ENCODE results near the gene GDPGP1. TPM values are rescaled to one million over a fixed set of nuclear protein-coding genes. Genes with fewer than 3 reads are reported as not detected.
A peak's percentile ranks its signal among the peaks of the same experiment; 100 is the strongest.

The GDPGP1 gene
- total and polyA plus RNA-seq, 9 of the 15 experiments (the other 6 are each of a cell fraction or from before 2014, with no cell fraction given): 0.78 to 6.1 (median 2.8) TPM

DNA sequence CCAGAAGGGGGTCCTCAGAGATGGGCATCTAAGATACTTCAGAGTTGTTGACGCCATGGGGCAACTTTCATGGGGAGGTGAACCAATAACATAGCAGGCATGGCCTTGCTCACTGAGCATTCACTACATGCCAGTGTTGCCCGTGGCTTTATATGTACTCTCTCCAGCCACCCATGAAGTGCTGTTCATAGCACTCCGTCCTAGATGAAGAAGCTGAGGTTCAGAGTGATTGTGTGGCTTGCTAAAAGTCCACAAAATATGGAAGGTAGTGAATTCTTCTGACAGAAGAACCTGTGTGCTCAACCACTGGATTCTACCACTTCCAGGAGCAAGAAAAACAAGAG is 42.7 kb upstream of the GDPGP1 start (continued):
- TF ChIP-seq, protein P1, sequence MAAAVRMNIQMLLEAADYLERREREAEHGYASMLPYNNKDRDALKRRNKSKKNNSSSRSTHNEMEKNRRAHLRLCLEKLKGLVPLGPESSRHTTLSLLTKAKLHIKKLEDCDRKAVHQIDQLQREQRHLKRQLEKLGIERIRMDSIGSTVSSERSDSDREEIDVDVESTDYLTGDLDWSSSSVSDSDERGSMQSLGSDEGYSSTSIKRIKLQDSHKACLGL (CRISPR knock-in tag; IDR thresholded peaks at IDR 0.05; ENCODE audit: borderline replicate concordance, poor library complexity, severe bottlenecking): no peak
- TF ChIP-seq NR3C1 (CRISPR knock-in tag; IDR thresholded peaks at IDR 0.05) (no peak), NFIX (CRISPR knock-in tag; IDR thresholded peaks at IDR 0.05; ENCODE audit: low read depth) (no peak), ZNF232 (CRISPR knock-in tag; IDR thresholded peaks at IDR 0.05) (no peak), MECOM (CRISPR knock-in tag; IDR thresholded peaks at IDR 0.05) (no peak), ZNF175 (CRISPR knock-in tag; IDR thresholded peaks at IDR 0.05; ENCODE audit: low read depth) (no peak), CBFA2T2 (conservative IDR thresholded peaks at IDR 0.05) (no peak)

DNA sequence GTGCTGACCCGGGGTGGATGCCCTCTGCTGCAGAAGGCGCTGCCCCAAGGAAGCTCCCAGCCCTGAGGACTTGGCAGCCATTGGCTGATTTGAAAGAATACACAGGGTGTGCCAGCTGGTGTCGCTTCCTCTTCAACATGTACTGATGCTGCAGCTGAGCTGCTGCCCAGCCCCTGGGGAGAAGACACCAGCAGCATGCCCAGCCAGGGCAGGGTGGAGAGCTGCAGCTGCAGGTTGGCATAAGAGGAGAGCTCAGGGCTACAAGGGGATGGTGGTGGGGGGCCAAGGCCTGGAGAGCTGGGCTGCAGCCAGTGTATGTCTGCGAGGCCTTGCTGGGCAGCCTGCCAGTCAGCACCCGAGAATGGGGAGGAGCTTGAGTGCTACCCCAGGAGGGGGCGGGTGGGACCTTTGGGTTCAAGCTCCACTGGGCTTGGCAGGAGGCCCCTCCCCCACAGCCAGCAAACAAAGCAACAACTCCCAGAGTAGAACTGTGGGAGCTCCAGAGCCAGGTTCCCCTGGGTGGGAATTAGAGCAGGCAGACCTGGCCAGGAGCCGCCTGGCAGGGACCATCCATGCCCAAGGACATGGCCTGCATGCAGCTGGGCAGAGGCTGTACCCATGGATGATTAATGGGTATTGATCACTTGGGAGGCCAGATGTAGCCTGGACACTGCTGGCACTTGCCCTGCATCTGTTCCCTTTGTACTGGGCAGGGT is 42.1 kb upstream of the GDPGP1 start:
- in situ Hi-C loops (cut with MboI) (no loop called here), intact Hi-C loops (cut with micrococcal nuclease) (no loop called here)
- H3K9ac ChIP-seq (ENCODE audit: insufficient read depth in 1 of 2, low read depth in 2 of 2, low read length in 2 of 2): peak overlapping the region in 1 of 2 experiments; percentile 86; a peak in 2 of 4 replicates
- no peak overlapping the region for H2AFZ ChIP-seq (ENCODE audit: low read depth, low read length)
- H3K27me3 ChIP-seq (ENCODE audit: control insufficient read depth in 2 of 2, insufficient read depth in 2 of 2, low read length in 2 of 2): no peaks in the 10 kb centered on the region
- peak; percentile 50 to 80 (median 70) for DNase-seq (ENCODE audit: extremely low read depth in 1 of 4, low spot score in 3 of 4)
- peaks cover 41% of the 10 kb centered on the region; the same call in 2 of the 3 replicates for H3K36me3 ChIP-seq (ENCODE audit: control insufficient read depth, insufficient read depth, low read length)
- H4K20me1 ChIP-seq (replicated peaks; ENCODE audit: control insufficient read depth, insufficient read depth, low read length): 0 out of 2 replicates have a peak, but pooled peaks cover 4% of the 10 kb centered on the region
- TF ChIP-seq PML (IDR thresholded peaks at IDR 0.05; ENCODE audit: low read length) (no peak), NFIC (IDR thresholded peaks at IDR 0.05) (peak; percentile 68), HNRNPL (IDR thresholded peaks at IDR 0.05; ENCODE audit: low read depth, low read length) (no peak), POLR2G (IDR thresholded peaks at IDR 0.05; ENCODE audit: low read depth, low read length) (peak; percentile 37; the same call in 1 of the 2 replicates), EGR1 (conservative IDR thresholded peaks at IDR 0.05) (0 out of 2 replicates have a peak, but pooled peaks have one; percentile 25)
- TF ChIP-seq, protein P2, sequence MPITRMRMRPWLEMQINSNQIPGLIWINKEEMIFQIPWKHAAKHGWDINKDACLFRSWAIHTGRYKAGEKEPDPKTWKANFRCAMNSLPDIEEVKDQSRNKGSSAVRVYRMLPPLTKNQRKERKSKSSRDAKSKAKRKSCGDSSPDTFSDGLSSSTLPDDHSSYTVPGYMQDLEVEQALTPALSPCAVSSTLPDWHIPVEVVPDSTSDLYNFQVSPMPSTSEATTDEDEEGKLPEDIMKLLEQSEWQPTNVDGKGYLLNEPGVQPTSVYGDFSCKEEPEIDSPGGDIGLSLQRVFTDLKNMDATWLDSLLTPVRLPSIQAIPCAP (CRISPR knock-in tag; IDR thresholded peaks at IDR 0.05; ENCODE audit: borderline replicate concordance): no peak
- TF ChIP-seq, protein P3, sequence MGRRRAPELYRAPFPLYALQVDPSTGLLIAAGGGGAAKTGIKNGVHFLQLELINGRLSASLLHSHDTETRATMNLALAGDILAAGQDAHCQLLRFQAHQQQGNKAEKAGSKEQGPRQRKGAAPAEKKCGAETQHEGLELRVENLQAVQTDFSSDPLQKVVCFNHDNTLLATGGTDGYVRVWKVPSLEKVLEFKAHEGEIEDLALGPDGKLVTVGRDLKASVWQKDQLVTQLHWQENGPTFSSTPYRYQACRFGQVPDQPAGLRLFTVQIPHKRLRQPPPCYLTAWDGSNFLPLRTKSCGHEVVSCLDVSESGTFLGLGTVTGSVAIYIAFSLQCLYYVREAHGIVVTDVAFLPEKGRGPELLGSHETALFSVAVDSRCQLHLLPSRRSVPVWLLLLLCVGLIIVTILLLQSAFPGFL (CRISPR knock-in tag; IDR thresholded peaks at IDR 0.05): no peak
- no peaks in the 10 kb centered on the region for H3K9me3 ChIP-seq (replicated peaks; ENCODE audit: control insufficient read depth, insufficient read depth, low read depth, low read length)
- peaks cover 34 to 42% of the 10 kb centered on the region in 2 experiments for H3K4me1 ChIP-seq (replicated peaks in 1 of 2; ENCODE audit: control insufficient read depth in 2 of 2, insufficient read depth in 2 of 2, low read length in 2 of 2)
- no peak for FAIRE-seq
- 51% methylated on average over 6 of the region's 7 CpGs for WGBS (ENCODE audit: insufficient coverage, low coverage, missing lambda C conversion rate)
- no peak overlapping the region; the same call in 2 of the 3 replicates for H3K27ac ChIP-seq (ENCODE audit: extremely low read depth, low read depth, low read length)
- BruUV-seq (replicated peaks): no TSS peak
- peaks cover 68% of the 10 kb centered on the region for H3K79me2 ChIP-seq (ENCODE audit: control insufficient read depth, insufficient read depth, low read length)
- ChIA-PET CTCF (ENCODE audit: low intra/inter-chr PET ratio) (no interaction called here), POLR2A (interaction anchor here (0.7 to 3.7 kb wide), 5 partner anchors 8 to 15 kb away, joined by 3 to 24 read pairs (median 3); partner anchors contain the start of gene SEMA4B)
- peak; percentile 17; the same call in 2 of the 3 replicates for ATAC-seq
- H3K9me1 ChIP-seq (ENCODE audit: control insufficient read depth, insufficient read depth, low read length): no peaks in the 10 kb centered on the region
- no peak overlapping the region for H3K4me3 ChIP-seq
- H3K4me2 ChIP-seq (ENCODE audit: insufficient read depth, low read length): no peak overlapping the region

All from K562 (cell line).